GOT3 (cell line): ENCODE data around the gene NACC2.
"Not testable (repeated sequence)": the region's sequence is repeated elsewhere in the genome, so short reads cannot be mapped to it uniquely, and the experiment has no call there.

Source experiments
- DNase-seq: peaks from one replicate; lab custom pipeline; 2025; ENCODE audit warnings: mixed read lengths; lab: John Stamatoyannopoulos, UW

The NACC2 gene

DNA sequence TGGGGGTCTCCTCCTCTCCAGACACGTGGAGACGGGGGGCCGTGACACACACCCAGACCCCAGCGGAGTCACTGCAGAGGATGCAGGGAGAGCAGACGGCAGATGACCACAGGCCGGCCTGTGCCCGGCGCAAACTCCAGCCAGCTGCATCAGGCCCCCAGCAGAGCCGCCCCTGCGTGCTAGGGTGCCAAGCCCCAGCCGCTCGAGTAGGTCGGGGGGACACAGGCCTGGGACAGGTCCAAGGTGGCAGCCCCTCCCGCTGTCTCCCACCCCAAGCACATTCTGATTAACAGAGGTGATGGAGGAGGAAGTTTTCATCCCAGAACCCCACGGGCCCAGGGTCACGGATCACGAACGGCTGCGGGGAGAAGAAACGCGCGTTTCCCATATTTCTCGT lies 14.4 kb downstream of the NACC2 start:
- DNase-seq = no peak

DNA sequence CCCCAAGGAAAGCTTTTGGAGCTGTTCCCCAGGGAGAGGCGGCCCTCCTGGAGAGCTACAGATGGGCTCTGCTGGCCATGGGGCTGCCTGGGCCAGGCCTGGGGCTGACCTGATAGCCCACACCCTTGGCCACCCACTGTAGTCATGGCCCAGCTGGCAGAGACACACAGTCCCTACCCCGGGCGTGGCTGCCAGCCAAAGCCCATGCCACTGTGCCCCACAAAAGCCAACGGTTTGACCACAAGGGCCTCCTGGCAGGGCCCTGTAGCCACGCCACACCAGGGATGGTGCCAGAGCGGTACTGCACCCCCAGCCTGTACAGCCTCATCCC lies 15.2 kb downstream of the NACC2 start:
- DNase-seq = no peak

DNA sequence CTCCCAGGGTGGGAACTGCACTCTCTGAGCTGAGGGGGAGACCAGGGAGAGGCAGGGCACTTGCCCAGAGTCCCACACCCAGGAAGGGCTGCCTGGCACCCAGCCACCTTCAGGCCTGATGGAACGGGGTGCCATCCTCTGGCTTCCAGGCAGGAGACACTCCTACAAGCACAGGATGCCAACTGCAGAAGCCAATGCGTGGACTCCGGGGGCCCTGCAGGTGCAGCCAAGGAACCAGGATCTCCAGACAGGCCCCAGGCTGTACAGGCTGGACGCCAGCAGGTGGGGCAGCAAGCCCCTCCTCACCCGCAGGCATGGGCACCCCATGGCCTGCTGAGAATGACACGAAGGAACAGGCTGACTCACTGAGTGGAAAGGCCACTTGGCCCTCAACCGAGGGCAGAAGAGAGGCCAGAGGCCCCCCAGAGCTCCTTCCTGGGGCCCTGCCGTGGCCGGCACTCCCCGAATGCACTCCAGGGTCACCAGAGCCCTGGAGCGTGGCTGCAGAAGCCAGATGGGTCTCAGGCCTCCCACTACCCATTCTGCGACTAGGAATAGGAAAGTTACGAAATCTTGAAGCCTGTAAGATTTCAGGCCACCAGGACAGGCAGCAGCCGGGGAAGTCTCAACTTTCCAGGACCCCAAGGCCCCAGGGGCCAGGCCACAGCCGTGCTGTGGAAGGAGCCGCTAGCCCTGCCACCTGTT lies 15.7 kb downstream of the NACC2 start:
- no peak for DNase-seq

DNA sequence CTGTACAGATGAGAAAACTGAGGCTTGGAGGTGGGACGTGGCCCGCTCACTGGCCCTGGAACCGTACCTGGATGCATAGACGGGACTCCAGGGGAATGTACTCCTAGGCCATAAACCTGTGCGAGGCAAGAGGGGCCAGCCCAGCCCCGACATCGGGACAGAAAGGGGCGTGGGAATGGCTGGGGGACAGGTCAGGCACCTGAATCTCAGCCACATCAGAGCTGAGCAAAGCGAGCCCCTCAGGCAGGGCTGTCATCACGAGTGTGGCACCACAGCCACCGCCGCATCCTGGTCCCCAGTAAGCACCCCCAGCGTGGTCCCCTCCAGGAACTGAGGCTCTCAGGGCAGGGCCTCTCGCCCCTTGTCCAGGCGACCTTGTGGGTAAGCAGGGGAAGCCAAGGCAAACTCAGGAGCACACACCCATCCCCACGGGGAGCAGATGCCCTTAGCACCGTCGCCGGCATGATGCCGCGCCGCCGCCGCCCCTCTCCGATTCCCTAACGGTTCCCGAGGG lies 16.5 kb downstream of the NACC2 start:
- DNase-seq = no peak

DNA sequence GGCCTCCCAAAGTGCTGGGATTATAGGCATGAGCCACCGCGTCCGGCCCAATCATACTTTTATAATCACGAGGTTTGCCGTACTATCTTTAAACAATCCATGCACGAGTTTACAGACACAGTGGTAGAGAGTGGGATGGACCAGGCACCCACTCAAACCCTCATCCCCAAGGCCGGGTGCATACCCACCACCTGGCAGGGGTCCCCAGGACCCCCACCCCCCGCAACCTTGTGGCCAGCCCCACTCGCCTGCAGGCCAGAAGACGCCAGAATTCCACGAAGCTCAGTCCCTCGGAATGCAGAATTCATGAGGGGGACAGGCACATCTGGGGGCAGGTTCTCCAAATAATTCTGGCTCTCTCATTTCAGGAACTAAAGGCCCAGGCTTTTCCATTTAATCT lies 17.1 kb downstream of the NACC2 start:
- DNase-seq = no peak

DNA sequence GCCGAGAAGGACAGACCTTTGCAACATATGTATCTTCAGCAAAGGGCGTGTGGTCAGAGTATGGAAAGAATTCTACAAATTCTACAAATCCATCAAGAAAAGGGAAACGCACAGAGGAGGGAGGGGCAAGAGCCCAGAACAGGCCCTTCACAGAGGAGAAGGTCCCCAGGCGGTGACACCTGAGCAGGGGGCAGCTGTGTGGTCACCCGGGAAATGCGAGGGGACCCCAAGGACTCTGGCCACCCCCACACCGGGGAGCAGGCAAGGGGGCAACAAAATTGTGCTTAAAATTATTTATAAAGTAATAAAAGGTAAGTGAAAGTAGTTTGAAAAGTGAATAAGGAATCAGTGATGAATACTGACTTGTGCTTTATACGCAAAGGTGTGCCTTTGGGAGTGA lies 17.6 kb downstream of the NACC2 start:
- DNase-seq = no peak

DNA sequence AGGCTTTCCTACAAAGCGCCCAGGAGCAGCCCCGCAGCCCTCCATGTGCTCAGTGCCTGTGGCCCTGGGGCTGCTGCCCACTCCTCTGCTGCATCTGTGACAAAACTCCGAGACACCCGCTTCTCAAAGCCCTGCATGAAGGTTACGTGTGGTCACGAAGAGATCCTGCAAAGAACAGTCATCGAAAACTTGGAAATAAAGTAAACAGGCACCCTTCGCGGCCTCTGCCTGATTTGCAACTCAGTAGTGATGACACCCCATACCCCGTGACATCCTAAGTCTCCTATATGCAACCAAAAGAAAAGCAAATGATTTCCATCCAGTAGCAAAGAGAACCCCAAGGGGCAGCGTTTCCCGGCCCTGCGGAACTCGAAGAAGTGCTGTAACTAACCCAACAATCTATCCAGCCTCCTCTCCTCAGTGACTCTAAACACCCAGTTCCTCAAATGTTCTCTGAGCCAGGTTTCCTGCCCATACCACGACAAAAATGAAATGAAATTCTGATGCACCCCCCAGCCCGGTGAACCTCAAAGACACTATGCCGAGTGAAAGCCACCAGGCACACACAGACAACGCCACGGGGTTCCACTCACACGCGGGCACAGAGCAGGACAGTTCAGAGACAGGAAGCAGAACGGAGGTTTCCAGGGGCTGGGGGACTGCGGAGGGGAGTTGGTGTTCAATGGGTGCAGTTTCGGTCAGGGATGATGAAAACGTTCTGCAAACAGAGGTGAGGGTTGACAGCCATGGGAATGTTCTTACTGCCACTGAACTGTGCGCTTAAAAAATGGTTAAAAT lies 19.0 kb downstream of the NACC2 start:
- no peak for DNase-seq

DNA sequence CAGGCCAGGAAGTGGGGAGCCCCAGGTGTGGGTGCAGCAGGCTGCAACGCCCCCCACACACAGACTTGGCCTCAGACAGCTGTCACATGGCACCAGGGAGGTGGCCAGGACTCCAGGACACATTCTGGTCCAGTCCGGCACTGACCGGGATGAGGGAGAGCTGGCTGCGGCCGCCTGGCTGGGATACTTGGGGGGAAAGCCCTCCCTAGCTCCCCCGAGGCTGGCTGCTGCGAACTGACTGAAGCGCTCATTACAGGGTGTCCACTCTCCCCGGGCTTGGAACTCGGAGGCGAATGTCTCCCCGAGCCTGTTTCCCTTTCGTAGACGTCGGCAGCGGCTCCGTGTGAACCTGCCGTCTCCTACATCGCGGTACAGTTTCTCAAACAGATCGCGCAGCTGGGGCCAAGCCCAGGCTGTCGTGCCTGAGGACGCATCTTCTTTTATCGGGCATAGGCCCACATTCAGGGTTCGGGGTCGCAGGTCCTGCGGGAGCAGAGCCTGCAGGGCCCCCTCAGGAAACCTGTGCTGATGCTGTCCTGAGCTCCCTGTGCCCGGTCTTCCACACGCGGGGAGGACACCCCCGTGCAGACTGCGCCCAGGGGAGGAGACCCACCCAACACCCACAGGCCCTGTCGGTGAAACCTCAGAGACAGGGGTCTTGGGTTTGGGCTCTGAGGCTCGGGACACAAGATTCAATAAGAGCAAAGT lies 19.8 kb downstream of the NACC2 start:
- DNase-seq = no peak

DNA sequence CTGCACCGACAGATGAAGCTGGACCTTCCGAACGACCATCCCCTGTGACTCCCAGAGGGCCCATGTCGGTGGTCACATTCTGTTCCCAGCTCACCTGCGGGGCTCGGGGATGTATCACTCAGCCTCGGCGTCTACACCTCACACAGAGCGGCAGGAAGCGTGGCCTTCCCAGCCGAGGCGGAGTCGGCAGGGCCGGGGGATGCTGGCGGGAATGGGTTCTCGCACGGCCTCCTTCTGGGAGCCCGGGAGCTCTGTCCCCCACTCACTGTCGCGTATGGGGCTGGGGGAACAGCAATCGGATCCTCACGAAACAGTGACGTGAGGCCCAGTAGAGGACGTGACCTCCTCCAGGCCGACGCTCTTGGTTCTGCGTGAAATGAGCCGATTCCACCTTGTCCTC lies 20.4 kb downstream of the NACC2 start:
- DNase-seq = no peak

DNA sequence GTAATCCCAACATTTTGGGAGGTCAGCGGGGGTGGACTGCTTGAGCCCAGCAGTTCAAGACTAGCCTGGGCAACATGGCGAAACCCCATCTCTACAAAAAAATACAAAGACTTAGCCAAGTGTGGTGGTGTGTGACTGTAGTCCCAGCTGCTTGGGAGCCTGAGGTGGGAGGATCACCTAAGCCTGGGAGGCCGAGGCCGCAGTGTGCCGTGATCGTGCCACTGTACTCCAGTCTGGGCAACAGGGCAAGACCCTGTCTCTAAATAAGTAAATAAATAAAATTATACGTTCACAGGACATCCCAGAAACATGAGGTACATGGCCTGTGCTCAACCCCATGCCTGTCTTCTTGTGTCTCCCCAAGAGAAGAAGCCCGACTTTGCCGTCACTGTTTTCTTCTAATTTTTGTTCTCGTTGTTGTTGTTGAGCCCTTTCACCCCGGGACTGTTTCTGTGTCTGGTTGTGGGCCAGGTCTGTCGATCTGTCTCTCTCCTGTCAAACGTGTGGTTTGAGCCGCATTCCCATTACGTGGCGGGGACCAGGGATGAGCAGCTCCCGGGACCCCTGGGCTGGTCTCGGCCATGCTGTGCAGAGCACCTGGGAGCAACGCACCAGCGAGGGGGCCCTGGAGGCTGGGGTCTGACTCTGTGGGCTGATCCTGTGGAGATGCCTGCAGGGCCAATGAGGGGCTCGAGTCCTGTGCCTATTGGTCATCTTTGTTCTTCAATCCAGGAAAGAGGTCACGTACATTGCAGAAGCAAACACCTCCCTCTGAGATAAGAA lies 32.2 kb downstream of the NACC2 start:
- DNase-seq = no peak

DNA sequence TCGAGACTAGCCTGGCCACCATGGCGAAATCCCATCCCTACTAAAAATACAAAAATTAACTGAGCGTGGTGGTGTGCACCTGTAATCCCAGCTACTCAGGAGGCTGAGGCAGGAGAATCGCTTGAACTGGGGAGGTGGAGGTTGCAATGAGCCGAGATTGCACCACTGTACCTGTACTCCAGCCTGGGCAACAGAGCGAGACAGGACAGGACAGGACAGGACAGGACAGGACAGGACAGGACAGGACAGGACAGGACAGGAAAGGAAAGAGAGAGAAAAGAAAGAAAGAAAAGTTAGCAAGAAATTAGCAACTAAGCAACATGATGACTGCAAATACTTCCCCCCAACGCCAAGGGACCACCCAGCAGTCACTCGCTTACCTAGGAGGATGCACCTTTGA lies 33.2 kb downstream of the NACC2 start:
- not testable (repeated sequence) for DNase-seq

DNA sequence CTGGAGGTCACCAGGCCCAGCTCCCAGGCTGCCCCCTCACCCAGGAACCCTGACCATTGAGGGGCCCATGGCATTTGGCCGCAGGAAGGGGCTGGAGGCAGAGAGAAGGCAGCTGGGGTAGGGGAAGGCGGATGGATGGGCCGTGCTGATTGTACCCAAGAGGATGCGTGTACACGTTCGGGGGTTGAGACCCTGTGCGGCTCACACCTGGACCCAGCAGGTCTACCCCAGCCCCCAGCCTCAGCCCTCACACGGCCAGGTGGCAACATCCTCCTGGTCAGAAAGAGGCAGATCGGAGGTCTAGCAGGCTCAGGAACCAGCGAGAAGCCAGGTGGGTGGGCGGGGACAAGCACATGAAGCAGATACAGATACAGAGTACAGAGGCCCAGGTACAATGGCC lies 33.7 kb downstream of the NACC2 start:
- no peak for DNase-seq

DNA sequence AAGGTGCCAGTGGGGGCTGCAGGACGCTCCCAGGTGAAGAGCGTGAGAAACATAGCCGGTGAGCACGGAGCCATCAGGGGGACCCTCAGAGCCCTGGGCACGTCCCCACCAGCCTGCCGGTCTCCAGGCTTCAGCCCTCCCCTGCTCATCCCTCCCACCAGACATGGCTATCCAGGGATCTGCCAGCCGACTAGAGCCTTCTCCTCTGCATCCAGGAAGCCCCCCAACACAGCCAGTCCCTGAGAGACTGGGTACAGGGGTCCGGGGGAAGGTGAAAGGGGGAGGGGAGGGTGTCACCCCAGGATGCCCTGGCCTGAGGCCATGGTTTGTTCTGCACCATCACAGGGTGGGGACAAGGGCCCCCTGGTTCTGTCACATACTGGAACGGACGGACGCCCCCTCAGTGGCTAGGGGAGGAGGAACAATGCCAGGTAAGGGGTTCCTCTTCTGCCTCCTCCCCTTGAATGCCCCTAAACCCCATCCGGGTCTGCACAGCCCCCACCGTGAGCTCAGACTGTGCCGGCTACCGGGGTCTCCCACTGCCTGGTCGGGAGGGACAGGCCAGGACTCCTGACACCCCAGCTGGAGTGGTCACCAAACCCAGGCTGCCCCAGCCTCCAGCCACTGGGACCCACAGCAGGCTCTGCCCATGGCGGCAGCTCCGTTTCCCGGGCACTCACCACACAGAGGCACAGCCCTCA lies 34.3 kb downstream of the NACC2 start:
- DNase-seq = no peak

DNA sequence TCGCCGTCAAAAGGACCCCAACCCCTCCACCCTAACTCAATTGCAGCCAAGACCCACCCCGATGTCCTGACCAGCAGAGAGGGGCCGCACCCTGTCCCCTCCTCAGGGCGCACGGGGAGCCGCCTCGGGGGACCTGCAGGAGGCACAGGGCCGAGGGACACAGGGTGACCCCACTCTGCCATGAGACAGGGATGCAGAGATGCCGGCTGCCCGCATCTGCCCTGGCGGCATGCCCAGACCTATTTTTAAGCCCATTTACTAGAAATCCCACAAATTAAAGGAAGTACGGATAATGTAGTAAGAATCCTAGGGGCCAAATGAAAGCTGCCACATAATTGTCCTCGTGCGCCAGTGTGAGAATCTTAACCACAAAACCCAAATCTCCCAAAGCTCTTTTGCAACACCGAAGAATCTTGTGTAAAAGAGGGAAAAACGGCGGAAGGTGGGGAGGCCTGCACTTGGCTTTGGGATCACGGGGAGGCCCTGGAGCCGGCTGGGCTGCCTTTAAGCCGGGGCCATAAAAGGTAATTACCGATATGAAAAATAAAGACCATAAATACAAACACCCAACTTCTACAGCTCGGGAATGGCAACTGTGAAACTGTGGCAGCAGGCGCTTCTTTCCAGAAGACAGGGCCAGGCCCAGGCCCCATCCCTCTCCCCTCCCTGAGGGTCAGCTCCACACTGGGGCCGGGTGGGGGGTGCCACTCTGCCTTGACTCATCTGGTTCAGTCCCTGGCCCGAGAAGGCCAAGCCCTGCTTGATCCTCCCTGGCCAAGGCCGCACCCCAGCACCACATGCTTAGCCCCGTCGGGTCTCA lies 35.0 kb downstream of the NACC2 start:
- no peak for DNase-seq

DNA sequence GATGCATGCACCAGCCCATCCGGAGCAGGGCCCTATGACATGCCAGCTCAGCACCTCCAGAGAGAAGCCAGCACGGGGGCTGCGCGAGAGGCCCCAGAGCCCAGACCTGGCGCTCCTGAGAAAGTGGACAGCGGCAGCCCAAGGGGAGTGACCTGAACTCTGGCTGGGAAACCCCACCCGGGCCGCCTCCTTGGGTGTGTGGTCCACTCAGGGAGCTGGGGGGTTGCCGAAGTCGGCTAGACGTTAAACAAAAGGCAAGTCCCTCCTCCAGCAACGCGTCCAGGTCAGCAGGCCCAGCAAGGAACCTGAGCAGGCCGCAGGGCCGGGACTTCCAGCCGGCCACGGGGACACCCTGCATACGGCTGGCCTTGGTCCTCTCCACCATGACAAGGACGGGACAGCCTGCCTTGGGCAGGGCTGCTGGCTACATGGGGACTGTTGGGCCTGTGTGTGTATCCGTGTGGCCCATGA lies 35.7 kb downstream of the NACC2 start:
- DNase-seq = no peak

DNA sequence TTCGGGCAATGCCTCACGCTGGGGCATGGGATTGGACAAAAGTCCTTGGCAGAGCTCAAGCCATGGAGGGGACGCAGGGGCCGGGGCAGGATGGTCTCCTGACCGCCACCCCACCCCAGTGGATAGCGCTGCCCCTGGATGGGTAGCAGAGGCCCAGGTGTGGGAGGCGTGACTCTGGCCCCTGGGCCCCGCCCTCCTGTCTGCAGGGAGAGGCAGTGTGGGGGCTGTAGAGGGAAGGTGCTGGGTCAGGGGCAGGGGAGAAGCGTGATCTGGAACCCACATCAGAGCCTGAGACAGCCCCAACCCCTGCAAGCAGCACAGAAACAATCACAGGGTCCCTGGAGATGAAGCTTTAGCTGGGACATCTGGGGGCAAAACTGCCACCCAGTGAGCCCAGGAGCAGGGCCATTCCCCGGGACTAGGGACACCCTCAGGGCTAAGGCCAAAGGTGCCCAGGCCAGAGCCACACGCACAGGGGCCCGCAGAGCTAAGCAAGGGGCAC lies 36.2 kb downstream of the NACC2 start:
- no peak for DNase-seq

DNA sequence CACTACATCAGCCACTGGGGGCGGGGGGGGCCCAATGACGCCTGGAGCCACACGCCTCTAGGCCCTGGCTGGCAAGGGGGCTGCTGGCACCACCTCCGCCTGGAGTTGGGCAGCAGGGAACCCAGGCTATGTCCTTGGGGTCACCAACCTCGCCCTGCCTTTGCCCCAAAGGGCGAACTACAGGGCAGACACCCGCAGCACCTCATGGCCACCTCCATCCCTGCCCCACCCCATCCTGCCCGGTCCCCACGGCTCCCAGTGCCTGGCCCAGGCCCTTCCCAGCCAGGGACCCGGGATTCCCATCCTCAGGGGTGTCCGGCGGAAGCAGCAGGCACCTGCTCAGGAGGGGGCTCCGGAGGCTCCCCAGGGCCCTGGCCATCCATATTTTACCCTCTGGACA lies 37.0 kb downstream of the NACC2 start:
- no peak for DNase-seq

DNA sequence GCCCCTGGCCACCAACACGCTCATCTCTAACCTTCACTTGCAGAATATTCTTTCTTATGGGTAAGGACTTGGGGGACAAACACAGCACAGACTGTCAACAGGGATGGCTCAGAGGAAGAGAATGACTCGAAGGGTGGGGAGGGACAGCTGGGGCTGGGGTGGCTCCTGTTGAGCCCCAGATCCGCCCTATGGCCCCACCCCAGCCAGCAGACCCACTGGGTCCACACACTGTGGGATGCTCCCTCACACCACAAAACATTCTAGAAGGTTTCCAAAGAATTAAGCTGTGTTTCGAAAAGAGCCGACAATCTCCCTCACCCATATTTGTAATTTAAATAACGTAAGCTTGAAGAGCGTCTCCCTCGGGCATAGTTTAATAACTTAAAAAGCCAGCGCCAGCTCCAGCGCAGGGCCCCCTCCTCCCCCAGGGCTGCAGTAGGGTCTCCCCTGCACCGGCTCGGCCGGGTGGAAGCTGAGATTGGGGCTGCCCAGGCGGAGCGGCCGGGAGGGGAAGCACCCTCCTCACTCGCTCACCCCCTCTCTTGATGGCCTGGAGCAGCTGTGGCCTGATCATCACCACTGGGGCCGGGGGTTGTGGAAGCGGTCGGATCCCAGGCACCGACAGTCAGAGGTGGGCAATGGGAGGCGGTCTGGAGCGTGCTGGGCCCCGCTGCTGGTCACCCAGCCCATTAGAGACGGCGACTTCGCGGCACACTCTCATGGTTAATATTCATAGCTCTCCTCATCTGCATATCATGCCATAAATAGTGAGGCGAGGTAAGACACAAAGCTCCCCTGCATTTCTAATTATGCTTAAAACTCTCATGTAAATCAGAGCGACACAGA lies 37.6 kb downstream of the NACC2 start:
- no peak for DNase-seq

DNA sequence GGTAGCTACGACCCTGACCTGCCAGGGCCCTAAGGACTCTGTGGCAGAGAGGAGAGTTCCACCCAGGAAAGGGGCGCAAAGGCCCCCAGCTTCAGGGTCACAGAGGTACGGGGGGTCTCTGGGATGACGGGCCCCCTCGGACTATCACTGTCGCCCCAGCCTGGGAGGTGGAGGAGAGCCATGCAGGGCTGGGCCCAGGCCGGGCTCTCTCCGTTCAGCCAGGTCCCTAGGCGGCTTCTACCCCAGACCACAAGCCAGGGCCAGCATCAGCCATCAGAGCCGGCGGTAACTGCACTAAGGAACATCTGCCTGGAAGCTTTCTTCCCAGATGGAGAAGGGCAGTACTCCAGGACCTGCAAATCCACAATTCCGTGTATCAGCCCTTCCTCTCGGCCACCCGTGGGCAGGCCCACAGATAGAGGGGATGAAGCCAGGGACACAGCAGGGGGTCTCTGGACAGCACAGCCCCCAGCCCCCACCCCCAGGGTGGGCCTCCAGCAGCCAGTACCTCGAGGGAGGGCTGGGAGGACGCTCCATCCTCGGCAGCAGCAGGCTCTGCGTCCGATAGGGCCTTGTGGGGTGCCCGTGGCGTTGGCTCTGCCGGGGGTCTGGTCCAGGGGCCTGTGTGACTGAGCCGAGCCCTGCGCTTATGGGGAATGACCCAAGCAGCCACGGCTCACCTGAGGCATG lies 38.4 kb downstream of the NACC2 start:
- DNase-seq = no peak
